Activated effector memory CD4-positive, alpha-beta T cell treated with Interleukin-2 at 50 U/mL for 16 hours (primary cell): ENCODE results near the gene FOSL2.
"Not testable (repeated sequence)": the region's sequence is repeated elsewhere in the genome, so short reads cannot be mapped to it uniquely, and the experiment has no call there.

Source experiments
- DNase-seq: peaks from one replicate; pipeline ENCODE4 v3.0.0-alpha.2; 2020

The FOSL2 gene

GRCh38 chr2:28357948-28358667 lies 34.5 kb upstream of the FOSL2 start:
- DNase-seq = no peak

- no peak for DNase-seq
Measured at GRCh38 chr2:28358668-28359201, 33.9 kb upstream of the FOSL2 start.

- peak; percentile 69 for DNase-seq
Measured at GRCh38 chr2:28359222-28360057, 33.2 kb upstream of the FOSL2 start.

- DNase-seq = no peak
Measured at GRCh38 chr2:28360058-28360717, 32.5 kb upstream of the FOSL2 start.

GRCh38 chr2:28360718-28361293 lies 31.9 kb upstream of the FOSL2 start:
- DNase-seq = no peak

- DNase-seq = no peak
Measured at GRCh38 chr2:28361991-28362710, 30.5 kb upstream of the FOSL2 start.

GRCh38 chr2:28362991-28363521 lies 29.6 kb upstream of the FOSL2 start:
- DNase-seq = no peak

- no peak for DNase-seq
Measured at GRCh38 chr2:28363686-28364280, 28.9 kb upstream of the FOSL2 start.

GRCh38 chr2:28364610-28365009 lies 28.0 kb upstream of the FOSL2 start:
- DNase-seq = no peak

GRCh38 chr2:28365158-28365557 lies 27.5 kb upstream of the FOSL2 start:
- DNase-seq = no peak

GRCh38 chr2:28366149-28366495 lies 26.5 kb upstream of the FOSL2 start:
- no peak for DNase-seq

GRCh38 chr2:28366496-28367282 lies 26.0 kb upstream of the FOSL2 start:
- DNase-seq = peak; percentile 62

GRCh38 chr2:28367667-28368356 lies 24.8 kb upstream of the FOSL2 start:
- no peak for DNase-seq

GRCh38 chr2:28368357-28368798 lies 24.3 kb upstream of the FOSL2 start:
- DNase-seq = no peak

GRCh38 chr2:28369358-28369757 lies 23.3 kb upstream of the FOSL2 start:
- DNase-seq = no peak

GRCh38 chr2:28370354-28370753 lies 22.3 kb upstream of the FOSL2 start:
- DNase-seq = no peak

GRCh38 chr2:28371728-28372127 lies 20.9 kb upstream of the FOSL2 start:
- not testable (repeated sequence) for DNase-seq

- no peak for DNase-seq
Measured at GRCh38 chr2:28373854-28374253, 18.8 kb upstream of the FOSL2 start.

- no peak for DNase-seq
Measured at GRCh38 chr2:28374331-28374730, 18.3 kb upstream of the FOSL2 start.

GRCh38 chr2:28375236-28375635 lies 17.4 kb upstream of the FOSL2 start:
- DNase-seq = no peak
